ENCODE data around the gene MAFB. TPM values are rescaled to one million over a fixed set of nuclear protein-coding genes. Genes with fewer than 3 reads are reported as not detected.

MAFB gene
- total RNA-seq, 2 experiments from 2014 or later = not detected

DNA sequence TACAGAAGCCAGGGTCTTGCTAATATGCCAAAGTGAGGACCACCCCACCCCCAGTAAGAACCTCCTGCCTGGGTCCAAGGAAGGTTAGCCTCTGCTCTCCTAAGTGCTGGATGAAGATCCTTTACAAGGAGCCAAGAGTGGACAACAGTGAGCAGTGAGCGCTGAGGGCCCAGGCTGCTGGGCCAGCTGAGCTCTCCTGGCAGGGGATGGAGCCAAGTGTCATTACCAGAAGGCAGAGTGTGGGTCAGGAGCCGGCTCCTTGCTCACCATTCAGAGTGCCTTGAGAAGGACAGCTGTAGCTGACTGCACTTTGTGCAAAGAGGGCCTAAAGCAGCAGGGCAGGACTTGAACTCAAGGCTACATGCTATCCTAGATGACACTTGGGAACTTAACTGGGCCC, 16.9 kb downstream of the MAFB start:
- Histone ChIP-seq H3K27ac (ENCODE audit: low read depth, low read length, poor library complexity, severe bottlenecking) (no peak overlapping the region), H3K36me3 (ENCODE audit: insufficient read depth, low read length) (no peaks in the 10 kb centered on the region), H3K79me2 (ENCODE audit: insufficient read depth, low read depth, low read length) (no peaks in the 10 kb centered on the region), H3K4me3 (ENCODE audit: low read depth, low read length, poor library complexity, severe bottlenecking) (no peak overlapping the region), H3K9me3 (ENCODE audit: low read length) (no peaks in the 10 kb centered on the region), H3K4me1 (ENCODE audit: insufficient read depth, low read length, poor library complexity, severe bottlenecking) (no peaks in the 10 kb centered on the region), H2AFZ (ENCODE audit: low read length) (no peak overlapping the region), H4K20me1 (ENCODE audit: insufficient read depth, low read length) (no peaks in the 10 kb centered on the region), H3K9me2 (ENCODE audit: insufficient read depth, low read length) (no peaks in the 10 kb centered on the region), H3K4me2 (ENCODE audit: low read length) (no peak overlapping the region)
- CTCF ChIA-PET (ENCODE audit: unreplicated experiment) = no interaction called here
- POLR2A ChIA-PET = interaction anchor here (0.7 kb wide), 1 partner anchor 1587 kb away, joined by 3 read pairs; no protein-coding TSS in a partner anchor
- TF ChIP-seq EZH2phosphoT487 (IDR thresholded peaks at IDR 0.05; ENCODE audit: borderline replicate concordance, low read depth, low read length) (no peak), CTCF (conservative IDR thresholded peaks at IDR 0.05; ENCODE audit: low read length) (no peak)
- no peak for DNase-seq (ENCODE audit: low spot score)
- no TSS peak for BruUV-seq (replicated peaks)
- intact Hi-C loops (cut with micrococcal nuclease; ENCODE audit: unreplicated experiment) = no loop called here

DNA sequence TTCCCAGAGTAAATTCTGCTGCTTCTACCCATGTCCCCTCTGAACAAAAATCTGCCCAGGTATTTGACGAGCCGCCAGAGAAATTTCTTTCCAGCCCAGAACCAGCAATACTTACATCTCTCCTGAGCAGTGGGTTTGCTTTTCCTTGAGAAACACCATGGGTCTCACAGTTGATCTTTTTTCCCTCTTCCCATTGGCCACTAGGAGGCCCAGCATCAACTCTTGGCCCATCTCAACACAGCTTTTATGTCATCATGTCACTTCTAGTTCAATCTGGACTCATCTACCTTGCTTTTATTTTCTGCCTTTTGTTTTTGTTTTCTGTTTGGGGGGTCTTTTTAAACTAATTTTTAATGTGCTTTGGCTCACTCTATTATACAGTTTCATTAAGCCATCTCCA, 18.8 kb downstream of the MAFB start:
- Histone ChIP-seq H3K4me3 (ENCODE audit: low read depth, low read length, poor library complexity, severe bottlenecking) (no peak overlapping the region), H3K9me2 (ENCODE audit: insufficient read depth, low read length) (no peaks in the 10 kb centered on the region), H4K20me1 (ENCODE audit: insufficient read depth, low read length) (no peaks in the 10 kb centered on the region), H3K4me1 (ENCODE audit: insufficient read depth, low read length, poor library complexity, severe bottlenecking) (no peaks in the 10 kb centered on the region), H3K9me3 (ENCODE audit: low read length) (no peaks in the 10 kb centered on the region), H3K79me2 (ENCODE audit: insufficient read depth, low read depth, low read length) (no peaks in the 10 kb centered on the region), H2AFZ (ENCODE audit: low read length) (no peak overlapping the region), H3K4me2 (ENCODE audit: low read length) (no peak overlapping the region), H3K36me3 (ENCODE audit: insufficient read depth, low read length) (no peaks in the 10 kb centered on the region), H3K27ac (ENCODE audit: low read depth, low read length, poor library complexity, severe bottlenecking) (no peak overlapping the region)
- intact Hi-C loops (cut with micrococcal nuclease; ENCODE audit: unreplicated experiment) = no loop called here
- no peak for TF ChIP-seq EZH2phosphoT487 (IDR thresholded peaks at IDR 0.05; ENCODE audit: borderline replicate concordance, low read depth, low read length)
- 0 out of 2 replicates have a peak, but pooled peaks have one; percentile 24 for TF ChIP-seq CTCF (conservative IDR thresholded peaks at IDR 0.05; ENCODE audit: low read length)
- DNase-seq (ENCODE audit: low spot score) = no peak
- POLR2A ChIA-PET = no interaction called here
- CTCF ChIA-PET (ENCODE audit: unreplicated experiment) = no interaction called here
- BruUV-seq (replicated peaks) = no TSS peak

- H3K36me3 ChIP-seq (ENCODE audit: insufficient read depth, low read length) = no peaks in the 10 kb centered on the region
- no peak for DNase-seq (ENCODE audit: low spot score)
- no peaks in the 10 kb centered on the region for H4K20me1 ChIP-seq (ENCODE audit: insufficient read depth, low read length)
- H3K79me2 ChIP-seq (ENCODE audit: insufficient read depth, low read depth, low read length) = no peaks in the 10 kb centered on the region
- no peaks in the 10 kb centered on the region for H3K9me2 ChIP-seq (ENCODE audit: insufficient read depth, low read length)
- BruUV-seq (replicated peaks) = no TSS peak
- no peak for TF ChIP-seq EZH2phosphoT487 (IDR thresholded peaks at IDR 0.05; ENCODE audit: borderline replicate concordance, low read depth, low read length)
- no peak for TF ChIP-seq CTCF (conservative IDR thresholded peaks at IDR 0.05; ENCODE audit: low read length)
- no peak overlapping the region for H3K4me2 ChIP-seq (ENCODE audit: low read length)
- intact Hi-C loops (cut with micrococcal nuclease; ENCODE audit: unreplicated experiment) = no loop called here
- POLR2A ChIA-PET = no interaction called here
- no peaks in the 10 kb centered on the region for H3K9me3 ChIP-seq (ENCODE audit: low read length)
- H3K4me3 ChIP-seq (ENCODE audit: low read depth, low read length, poor library complexity, severe bottlenecking) = no peak overlapping the region
- CTCF ChIA-PET (ENCODE audit: unreplicated experiment) = no interaction called here
- H3K27ac ChIP-seq (ENCODE audit: low read depth, low read length, poor library complexity, severe bottlenecking) = no peak overlapping the region
- no peak overlapping the region for H2AFZ ChIP-seq (ENCODE audit: low read length)
- no peaks in the 10 kb centered on the region for H3K4me1 ChIP-seq (ENCODE audit: insufficient read depth, low read length, poor library complexity, severe bottlenecking)
Observed at GRCh38 chr20:40669692-40670091, 19.3 kb downstream of the MAFB start.
